Upper lobe of left lung (tissue), 4 donors: ENCODE data around the gene HABP4.

Experiments used
- EP300 ChIP-seq, 4 donors: sonication (generic); formaldehyde crosslinking; IDR thresholded peaks; one replicate each; pipeline ENCODE4 v1.5.1; 2017; ENCODE audit warnings: antibody characterized with exemption in 4 of 4, control low read depth in 2 of 4
- POLR2AphosphoS5 ChIP-seq, 2 donors: sonication (generic); formaldehyde crosslinking; IDR thresholded peaks; one replicate each; pipeline ENCODE4 v1.5.1; 2017; ENCODE audit warnings: antibody characterized with exemption in 2 of 2
- TF ChIP-seq, protein P1 (sequence below), 6 experiments: fragments of 450-650 bp in 4 of 6; fragments of 200-600 bp in 2 of 6; sonication (generic) in 2 of 6; IDR thresholded peaks; one replicate each; pipeline ENCODE4 v1.5.1; 2016 to 2019; ENCODE audit warnings: antibody characterized with exemption in 6 of 6

DNA sequence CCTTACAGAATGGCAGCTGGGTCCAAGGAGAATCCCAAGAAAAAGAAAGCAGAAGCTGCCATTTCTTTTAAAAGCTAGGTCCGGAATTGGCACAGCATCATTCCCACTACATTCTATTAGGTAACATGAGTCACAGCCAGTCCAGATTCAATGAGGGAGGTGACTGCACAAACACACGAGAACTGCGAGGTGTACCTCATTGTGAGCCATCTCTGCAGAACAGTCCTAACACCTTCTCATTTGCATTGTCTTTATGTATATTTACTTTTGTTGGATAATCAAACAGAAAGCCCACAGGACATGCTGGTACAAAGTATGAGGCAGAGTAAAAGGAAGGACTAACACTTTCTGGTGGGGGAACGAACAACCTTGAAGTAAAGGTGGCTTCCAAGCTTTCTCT lies 14.6 kb upstream of the HABP4 start:
- TF ChIP-seq, protein P1, sequence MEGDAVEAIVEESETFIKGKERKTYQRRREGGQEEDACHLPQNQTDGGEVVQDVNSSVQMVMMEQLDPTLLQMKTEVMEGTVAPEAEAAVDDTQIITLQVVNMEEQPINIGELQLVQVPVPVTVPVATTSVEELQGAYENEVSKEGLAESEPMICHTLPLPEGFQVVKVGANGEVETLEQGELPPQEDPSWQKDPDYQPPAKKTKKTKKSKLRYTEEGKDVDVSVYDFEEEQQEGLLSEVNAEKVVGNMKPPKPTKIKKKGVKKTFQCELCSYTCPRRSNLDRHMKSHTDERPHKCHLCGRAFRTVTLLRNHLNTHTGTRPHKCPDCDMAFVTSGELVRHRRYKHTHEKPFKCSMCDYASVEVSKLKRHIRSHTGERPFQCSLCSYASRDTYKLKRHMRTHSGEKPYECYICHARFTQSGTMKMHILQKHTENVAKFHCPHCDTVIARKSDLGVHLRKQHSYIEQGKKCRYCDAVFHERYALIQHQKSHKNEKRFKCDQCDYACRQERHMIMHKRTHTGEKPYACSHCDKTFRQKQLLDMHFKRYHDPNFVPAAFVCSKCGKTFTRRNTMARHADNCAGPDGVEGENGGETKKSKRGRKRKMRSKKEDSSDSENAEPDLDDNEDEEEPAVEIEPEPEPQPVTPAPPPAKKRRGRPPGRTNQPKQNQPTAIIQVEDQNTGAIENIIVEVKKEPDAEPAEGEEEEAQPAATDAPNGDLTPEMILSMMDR (IDR thresholded peaks at IDR 0.05) = no peak
- TF ChIP-seq EP300 (IDR thresholded peaks at IDR 0.05) (no peak), POLR2AphosphoS5 (IDR thresholded peaks at IDR 0.05) (no peak)
